DND-41 (cell line): ENCODE measurements around the gene CALCOCO1.

Experiments used
- ATAC-seq: fragments of 200-7000 bp; cut with Tn5 transposase; 3 replicates; pipeline ENCODE4 v1.9.1; 2021; ENCODE audit warnings: low read depth; ENCODE audit not compliant: insufficient read depth
- DNase-seq: peaks from one replicate; pipeline ENCODE4 v3.0.0-alpha.2; 2020
- H2AFZ ChIP-seq: 2 replicates; pipeline ENCODE4 v1.6.0; 2012; ENCODE audit warnings: low read depth, low read length
- H3K27ac ChIP-seq: 2 replicates; pipeline ENCODE4 v1.5.1; 2012; ENCODE audit warnings: low read length, inconsistent platforms
- H3K27me3 ChIP-seq: fragments of 200-600 bp; sonication (generic); 2 replicates; pipeline ENCODE4 v1.6.0; 2012; ENCODE audit warnings: low read length, mild to moderate bottlenecking, inconsistent platforms; ENCODE audit not compliant: insufficient read depth, poor library complexity
- H3K36me3 ChIP-seq: 2 replicates; pipeline ENCODE4 v1.5.1; 2012; ENCODE audit warnings: low read length, inconsistent platforms; ENCODE audit not compliant: insufficient read depth
- H3K4me1 ChIP-seq: 2 replicates; pipeline ENCODE4 v1.5.1; 2012; ENCODE audit warnings: mild to moderate bottlenecking, low read length; ENCODE audit not compliant: insufficient read depth
- H3K4me2 ChIP-seq: 2 replicates; pipeline ENCODE4 v1.6.0; 2012; ENCODE audit warnings: mild to moderate bottlenecking, moderate library complexity, low read length, inconsistent platforms; ENCODE audit not compliant: insufficient read depth
- H3K4me3 ChIP-seq, 2 experiments: fragments of 200-600 bp in 1 of 2; shearing (Covaris generic) in 1 of 2; 2 replicates each; pipeline ENCODE4 v1.5.1; 2012 to 2016; ENCODE audit warnings: inconsistent platforms in 2 of 2, low read length in 2 of 2, mild to moderate bottlenecking in 2 of 2, low read depth in 1 of 2, moderate library complexity in 1 of 2
- H3K79me2 ChIP-seq: 2 replicates; pipeline ENCODE4 v1.6.0; 2012; ENCODE audit warnings: low read length, inconsistent platforms; ENCODE audit not compliant: insufficient read depth
- H3K9ac ChIP-seq: 2 replicates; pipeline ENCODE4 v1.6.0; 2012; ENCODE audit warnings: low read depth, mild to moderate bottlenecking, inconsistent platforms, low read length, moderate library complexity
- H3K9me3 ChIP-seq: 2 replicates; pipeline ENCODE4 v1.5.1; 2012; ENCODE audit warnings: low read length, moderate library complexity, mild to moderate bottlenecking, inconsistent platforms; ENCODE audit not compliant: insufficient read depth, severe bottlenecking
- H4K20me1 ChIP-seq: 2 replicates; pipeline ENCODE4 v1.6.0; 2012; ENCODE audit warnings: low read length; ENCODE audit not compliant: insufficient read depth
- CTCF ChIP-seq: IDR thresholded peaks from 2 replicates; pipeline ENCODE4 v1.5.1; 2012; ENCODE audit warnings: borderline replicate concordance, low read length, moderate library complexity, mild to moderate bottlenecking; ENCODE audit not compliant: poor library complexity, severe bottlenecking; ENCODE audit errors: extremely low read depth
- EZH2 ChIP-seq: IDR thresholded peaks from 3 replicates; pipeline ENCODE4 v1.6.1; 2012; ENCODE audit warnings: borderline replicate concordance, low read depth, mild to moderate bottlenecking, moderate library complexity, low read length, inconsistent platforms; ENCODE audit not compliant: severe bottlenecking

Gene CALCOCO1

DNA sequence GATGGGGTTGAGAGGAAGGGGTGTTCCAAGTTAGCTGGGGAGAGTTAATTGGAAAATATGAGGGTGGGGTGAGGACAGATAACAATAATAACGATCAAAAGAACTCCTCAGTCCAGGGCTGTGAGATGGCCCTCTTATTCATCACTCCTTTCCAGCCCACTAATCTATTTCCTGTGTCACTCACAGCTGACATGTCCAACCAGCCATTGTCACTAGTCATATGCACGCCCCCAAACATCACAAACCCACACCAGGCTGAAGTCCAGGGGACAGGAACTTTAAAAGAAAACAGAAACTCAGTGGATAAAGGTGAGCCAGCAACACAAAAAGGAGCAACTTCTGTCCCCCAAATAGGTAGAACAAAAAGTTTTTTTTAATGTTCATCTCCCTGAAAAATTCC lies 911 bp downstream of the CALCOCO1 start:
- H3K4me2 ChIP-seq = peak overlapping the region; percentile 77
- H3K36me3 ChIP-seq = peaks cover 27% of the 10 kb centered on the region
- H3K4me1 ChIP-seq = peaks cover 26% of the 10 kb centered on the region
- no peaks in the 10 kb centered on the region for H3K9me3 ChIP-seq
- no peaks in the 10 kb centered on the region for H3K27me3 ChIP-seq
- no peak overlapping the region for H2AFZ ChIP-seq
- no peaks in the 10 kb centered on the region for H4K20me1 ChIP-seq
- no peak for TF ChIP-seq EZH2
- TF ChIP-seq CTCF = no peak
- H3K4me3 ChIP-seq = peak overlapping the region; percentile 81 to 94
- DNase-seq (no peak), ATAC-seq (no peak)
- peak overlapping the region; percentile 64; the same call in 1 of the 2 replicates for H3K27ac ChIP-seq
- peak overlapping the region; percentile 58 for H3K9ac ChIP-seq
- peaks cover 11% of the 10 kb centered on the region; the same call in 1 of the 2 replicates for H3K79me2 ChIP-seq

- Histone ChIP-seq H4K20me1 (no peaks in the 10 kb centered on the region), H2AFZ (no peak overlapping the region), H3K4me3 (peak overlapping the region in 1 of 2 experiments; percentile 94; a peak in 2 of 4 replicates), H3K9ac (peak overlapping the region; percentile 58; the same call in 1 of the 2 replicates), H3K9me3 (no peaks in the 10 kb centered on the region), H3K36me3 (peaks cover 30% of the 10 kb centered on the region), H3K4me1 (peaks cover 26% of the 10 kb centered on the region), H3K27me3 (no peaks in the 10 kb centered on the region), H3K79me2 (peaks cover 11% of the 10 kb centered on the region; the same call in 1 of the 2 replicates), H3K27ac (no peak overlapping the region), H3K4me2 (peak overlapping the region; percentile 77)
- TF ChIP-seq CTCF (no peak), EZH2 (no peak)
- no peak for DNase-seq
- no peak for ATAC-seq
Observed at GRCh38 chr12:53725824-53726223, 1.4 kb downstream of the CALCOCO1 start.

- H3K9ac ChIP-seq = no peak overlapping the region
- H3K79me2 ChIP-seq = peaks cover 11% of the 10 kb centered on the region; the same call in 1 of the 2 replicates
- no peak for DNase-seq
- no peak for ATAC-seq
- H3K27ac ChIP-seq = no peak overlapping the region
- H3K36me3 ChIP-seq = peaks cover 30% of the 10 kb centered on the region
- H3K27me3 ChIP-seq = no peaks in the 10 kb centered on the region
- H3K4me1 ChIP-seq = peaks cover 17% of the 10 kb centered on the region
- no peak for TF ChIP-seq CTCF
- no peak for TF ChIP-seq EZH2
- H3K9me3 ChIP-seq = no peaks in the 10 kb centered on the region
- H3K4me3 ChIP-seq = no peak overlapping the region
- no peaks in the 10 kb centered on the region for H4K20me1 ChIP-seq
- H2AFZ ChIP-seq = no peak overlapping the region
- H3K4me2 ChIP-seq = no peak overlapping the region
Observed at GRCh38 chr12:53722450-53723041, 4.7 kb downstream of the CALCOCO1 start.
